ENCODE data around the gene CHRNA10. TPM values are rescaled to one million over a fixed set of nuclear protein-coding genes. Genes with fewer than 3 reads are reported as not detected.

The CHRNA10 gene, protein sequence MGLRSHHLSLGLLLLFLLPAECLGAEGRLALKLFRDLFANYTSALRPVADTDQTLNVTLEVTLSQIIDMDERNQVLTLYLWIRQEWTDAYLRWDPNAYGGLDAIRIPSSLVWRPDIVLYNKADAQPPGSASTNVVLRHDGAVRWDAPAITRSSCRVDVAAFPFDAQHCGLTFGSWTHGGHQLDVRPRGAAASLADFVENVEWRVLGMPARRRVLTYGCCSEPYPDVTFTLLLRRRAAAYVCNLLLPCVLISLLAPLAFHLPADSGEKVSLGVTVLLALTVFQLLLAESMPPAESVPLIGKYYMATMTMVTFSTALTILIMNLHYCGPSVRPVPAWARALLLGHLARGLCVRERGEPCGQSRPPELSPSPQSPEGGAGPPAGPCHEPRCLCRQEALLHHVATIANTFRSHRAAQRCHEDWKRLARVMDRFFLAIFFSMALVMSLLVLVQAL
- not detected in 2 replicates for polyA plus RNA-seq

DNA sequence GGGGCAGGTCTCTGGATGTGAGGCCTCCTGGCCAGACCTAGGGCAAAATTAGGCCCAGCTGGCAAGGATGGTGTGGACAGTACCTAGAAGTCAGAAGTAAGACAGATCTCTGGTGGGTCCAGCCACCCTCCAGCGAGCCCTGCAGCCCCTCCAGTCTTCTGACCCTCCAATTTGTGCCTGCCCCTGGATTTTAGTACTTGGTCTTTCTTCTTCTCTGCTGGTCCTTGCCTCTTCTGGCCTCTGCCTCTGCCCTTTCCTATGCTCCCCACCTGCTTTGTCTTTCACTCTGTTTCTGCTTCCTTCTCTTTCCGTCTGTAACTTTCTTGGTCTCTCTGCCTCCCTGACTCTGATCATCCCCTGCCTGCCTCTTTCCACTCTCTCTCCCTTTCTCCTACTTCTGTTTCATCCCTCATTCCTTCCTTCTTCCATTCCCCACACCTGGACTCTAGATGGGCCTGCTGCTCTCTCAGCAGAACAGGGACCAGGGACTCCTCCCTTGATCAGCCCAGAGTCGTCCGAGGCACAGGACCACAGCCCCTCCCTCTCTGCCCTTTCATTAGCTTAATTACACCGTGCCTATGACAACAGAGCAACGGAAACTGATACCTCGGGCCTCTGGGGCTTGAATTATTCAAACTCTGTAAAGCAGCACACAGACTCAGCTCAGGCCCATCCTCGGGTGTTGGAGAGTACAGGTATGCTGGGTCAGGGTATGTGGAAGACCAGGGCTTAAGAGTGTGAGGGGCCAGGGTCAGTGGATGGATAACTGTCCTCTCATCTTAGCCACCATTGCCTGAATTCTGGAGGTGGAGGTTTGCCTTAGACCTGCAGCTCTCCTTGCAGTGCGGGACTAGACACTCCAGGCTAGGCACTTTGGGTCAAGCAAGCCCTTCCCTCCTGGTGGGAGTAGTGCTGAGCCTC lies at the start of gene CHRNA10:
Gene CHRNA10, minus strand, starts transcription at position 51 of the 921 bp plus-strand sequence. CDS start 72 bp downstream, outside the sequence.

DNA sequence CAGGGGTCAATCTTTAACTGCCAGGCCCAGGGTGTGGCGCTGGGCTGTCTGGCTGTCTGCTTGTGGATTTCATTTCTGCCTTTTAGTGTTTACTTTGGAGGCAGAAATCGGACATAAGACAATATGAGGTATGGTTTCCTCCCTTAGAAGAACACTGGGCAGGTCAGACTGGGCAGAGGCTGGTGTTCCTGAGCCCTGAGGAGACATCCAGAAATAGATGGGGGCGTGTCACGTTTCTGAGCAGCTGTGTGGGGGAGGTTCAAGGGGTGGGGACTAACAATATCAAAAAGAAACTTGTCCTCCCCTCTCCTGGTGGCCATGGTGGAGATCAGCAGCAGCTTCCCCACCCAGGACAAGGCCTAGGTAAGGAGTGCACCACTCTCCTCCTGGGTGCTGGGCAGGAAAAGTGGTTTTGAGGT lies 26.4 kb downstream of the CHRNA10 start, which contains the start of gene ART1:
Gene ART1, plus strand, starts transcription at position 312 of the 419 bp plus-strand sequence. CDS start 14,086 bp downstream, outside the sequence.

GRCh38 chr11:3641701-3642070 lies 29.5 kb downstream of the CHRNA10 start, which contains the start of gene ART5:
Gene ART5, minus strand, starts transcription at chr11:3641992. Its CDS starts 130 bp downstream, at chr11:3641862.

Other genes with a start within 250 kb of the CHRNA10 start
- not detected in 2 replicates for gene ART5, start 29.4 kb downstream of the CHRNA10 start, polyA plus RNA-seq
- gene ART1, start 26.3 kb downstream of the CHRNA10 start, polyA plus RNA-seq: not detected in 2 replicates
- gene NUP98, start 126.2 kb upstream of the CHRNA10 start, polyA plus RNA-seq: 4.9 and 8.1 TPM in 2 replicates
- gene PGAP2, start 137.2 kb upstream of the CHRNA10 start, polyA plus RNA-seq: 8.7 and 10.8 TPM in 2 replicates
- gene RHOG, start 169.6 kb upstream of the CHRNA10 start, polyA plus RNA-seq: 2.5 TPM in 1 of 2 replicates, not detected in the other
- 20.5 and 27.0 TPM in 2 replicates for gene STIM1, start 184.3 kb upstream of the CHRNA10 start, polyA plus RNA-seq

Data from Purkinje cell (primary cell).